GM18508 (cell line): ENCODE data around the gene WDR7.

ENCODE experiments used
- ATAC-seq: cut with Tn5 transposase; IDR thresholded peaks from one replicate; pipeline ENCODE4 v1.9.1; 2021; ENCODE audit warnings: moderate number of reproducible peaks; ENCODE audit not compliant: insufficient read depth, unreplicated experiment

The WDR7 gene

DNA sequence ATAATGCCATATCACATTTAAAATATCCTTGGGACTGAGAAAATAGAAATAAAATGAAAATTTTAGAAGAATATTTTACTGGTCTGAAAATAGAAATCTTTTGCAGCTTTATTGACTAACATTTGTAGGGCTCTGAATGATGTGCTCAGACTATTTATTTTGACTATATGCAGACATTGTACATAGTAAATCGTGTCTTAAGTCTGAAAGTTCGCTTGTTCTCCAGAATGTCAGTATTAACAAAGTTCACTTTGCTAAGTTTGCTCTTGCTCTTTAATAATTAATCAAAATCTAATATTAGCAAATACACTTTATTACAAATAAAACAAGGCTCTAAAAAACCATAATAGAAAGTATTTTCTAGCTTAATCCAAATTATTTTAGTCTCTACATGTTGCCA lies 219.8 kb downstream of the WDR7 start:
- no peak for ATAC-seq

DNA sequence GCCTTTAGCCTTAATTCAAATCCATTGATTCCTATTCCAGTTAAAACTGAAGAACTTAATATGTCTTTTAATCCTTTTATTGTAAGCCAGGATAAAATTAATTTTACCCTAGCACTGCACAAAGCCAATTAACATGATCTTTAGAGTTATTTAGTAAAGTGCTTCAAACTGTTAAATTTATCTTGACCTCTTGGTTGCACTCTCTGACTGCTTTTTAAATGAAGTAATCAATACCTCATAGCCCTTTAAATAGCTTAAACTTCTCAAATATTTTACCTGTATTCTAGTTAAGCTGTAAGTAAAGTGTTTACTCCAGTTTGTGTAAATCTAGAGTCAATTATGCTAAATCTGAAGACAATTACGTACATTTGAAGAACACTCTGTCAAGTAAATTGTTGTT lies 221.0 kb downstream of the WDR7 start:
- no peak for ATAC-seq

DNA sequence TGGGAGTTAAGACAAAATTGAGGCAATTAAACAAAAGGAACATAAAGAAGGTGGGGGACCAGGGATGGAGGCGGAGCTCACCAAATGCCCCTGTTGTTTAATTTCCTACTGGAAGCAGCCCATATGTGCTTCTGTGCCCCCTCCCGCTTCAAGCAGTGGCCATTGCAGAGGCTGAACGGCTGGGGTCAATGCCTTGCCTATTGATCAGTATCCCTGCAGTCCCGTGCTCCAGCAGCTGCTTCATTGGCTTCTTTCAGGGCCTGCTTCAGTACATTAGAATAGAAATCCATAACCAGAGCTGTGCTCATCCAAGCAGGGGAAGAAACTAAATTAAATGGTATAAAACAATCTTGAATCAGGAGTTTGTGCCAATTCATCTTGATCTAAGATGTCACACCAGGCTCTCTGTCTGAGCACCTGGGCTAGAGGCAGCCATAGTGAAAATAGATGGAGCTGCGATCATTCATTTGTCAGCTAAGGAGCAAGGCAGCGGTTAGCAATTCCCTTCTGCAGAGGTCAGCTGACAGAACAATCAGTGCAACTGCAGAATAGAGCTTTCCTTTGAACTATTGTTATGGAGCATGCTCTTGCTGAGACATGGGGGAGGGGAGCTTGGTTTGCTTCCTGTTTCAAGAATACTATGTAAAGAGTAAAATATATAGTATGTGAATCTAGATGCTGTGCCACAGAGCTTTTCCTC lies 222.4 kb downstream of the WDR7 start:
- ATAC-seq, result no peak

DNA sequence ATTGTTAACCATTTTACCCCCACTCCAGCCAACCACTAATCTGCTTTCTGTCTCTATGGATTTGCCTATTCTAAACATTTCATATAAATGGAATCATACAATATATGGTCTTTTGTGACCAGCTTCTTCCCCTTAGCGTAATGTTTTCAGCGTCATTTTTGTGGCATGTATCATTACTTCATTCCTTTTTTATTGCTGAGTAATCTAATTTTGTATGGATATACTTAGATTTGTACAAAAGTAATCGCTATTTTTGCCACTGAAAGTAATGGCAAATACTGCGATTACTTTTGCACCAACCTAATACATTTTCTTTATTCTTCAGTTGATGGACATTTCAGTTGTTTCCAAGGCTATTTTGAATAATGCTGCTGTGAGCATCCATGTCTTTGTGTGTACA lies 227.6 kb downstream of the WDR7 start:
- no peak for ATAC-seq

DNA sequence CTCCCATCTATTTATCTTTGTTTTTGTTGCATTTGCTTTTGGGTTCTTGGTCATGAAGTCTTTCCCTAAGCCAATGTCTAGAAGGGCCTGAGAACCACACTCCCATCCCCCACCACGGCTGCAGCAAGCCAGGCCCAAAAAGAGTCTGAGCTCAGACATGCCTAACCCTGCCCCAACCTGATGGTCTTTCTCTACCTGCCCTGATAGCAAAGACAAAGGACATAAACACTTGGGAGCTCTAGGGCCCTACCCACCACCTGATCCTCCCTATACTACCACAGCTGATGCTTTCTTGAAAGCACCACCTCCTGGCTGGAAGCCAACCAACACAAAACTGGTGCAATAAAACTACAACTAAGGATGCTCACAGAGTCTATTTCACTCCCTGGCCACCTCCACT lies 233.4 kb downstream of the WDR7 start:
- no peak for ATAC-seq

DNA sequence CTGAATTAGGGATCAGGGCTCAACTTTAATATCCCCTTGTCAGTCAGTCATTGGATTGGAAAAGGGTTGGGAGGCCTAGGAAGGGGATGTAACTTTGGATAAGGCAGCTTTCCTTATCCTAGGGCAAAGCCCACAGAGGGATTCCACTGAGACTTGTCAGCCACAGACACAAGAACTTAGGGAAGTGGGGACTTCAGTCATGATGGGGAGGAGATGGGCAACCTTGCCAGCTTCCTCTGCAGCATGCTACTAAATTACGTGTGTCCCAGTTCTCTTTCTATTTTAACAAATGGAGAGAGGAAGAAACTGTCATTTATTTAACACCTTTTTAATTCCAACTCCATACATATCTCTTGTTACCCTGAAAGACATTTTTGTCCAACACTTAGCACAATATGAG lies 237.8 kb downstream of the WDR7 start:
- ATAC-seq, result no peak

DNA sequence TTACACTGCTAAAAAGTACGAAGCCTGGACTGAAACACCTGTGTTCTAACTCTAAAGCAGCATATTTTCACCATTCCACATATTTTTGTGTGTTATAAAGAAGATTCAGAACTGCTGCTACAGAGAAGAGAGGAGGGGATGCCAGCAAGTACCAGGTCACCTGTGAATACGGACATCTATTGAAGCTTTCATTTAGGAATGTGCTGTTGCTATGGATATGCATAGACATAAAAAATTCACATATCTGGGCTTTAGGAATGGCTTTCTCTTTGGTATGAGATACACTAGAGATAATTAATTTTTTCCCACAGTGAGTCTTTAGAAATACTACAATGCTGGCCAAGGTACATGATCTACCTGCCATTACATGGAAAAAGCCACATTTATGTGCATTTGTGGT lies 238.5 kb downstream of the WDR7 start:
- ATAC-seq, result no peak

DNA sequence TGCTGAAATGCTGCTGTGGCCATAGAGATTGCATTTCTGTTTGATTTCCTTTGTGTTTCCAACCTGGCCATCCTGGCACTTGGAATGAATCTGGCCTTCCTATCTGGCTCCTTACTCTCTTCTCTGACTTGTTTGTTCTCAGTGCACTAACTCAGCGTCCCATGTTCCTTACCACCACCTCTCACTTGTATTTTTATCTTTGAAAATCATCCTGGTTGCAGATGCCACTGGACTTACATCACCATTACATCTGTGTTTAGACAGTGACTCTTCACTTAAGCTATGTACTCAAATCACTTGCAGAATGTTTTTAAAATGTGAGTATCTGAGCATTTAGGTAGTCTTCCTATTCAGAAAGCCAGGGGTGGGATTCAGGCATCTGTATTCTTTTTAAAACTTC lies 239.5 kb downstream of the WDR7 start:
- no peak for ATAC-seq

DNA sequence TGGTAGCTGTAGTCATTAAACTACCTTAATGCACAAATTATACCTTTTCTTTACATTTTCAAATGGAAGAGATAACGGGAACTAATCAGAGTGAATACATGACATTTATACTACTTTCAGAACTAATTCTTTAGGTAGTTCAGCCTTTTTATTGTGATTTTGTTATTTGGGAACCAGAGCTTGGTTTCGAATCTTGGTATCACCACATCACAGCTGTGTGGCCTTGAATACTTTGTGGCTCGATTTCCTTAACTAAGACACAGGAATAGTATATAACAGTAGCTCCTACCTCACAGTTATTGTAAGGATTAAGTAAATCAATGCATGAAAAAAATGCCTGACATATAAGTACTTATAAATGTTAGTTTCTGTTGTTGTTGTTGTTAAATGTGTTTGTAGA lies 240.0 kb downstream of the WDR7 start:
- ATAC-seq, result no peak

DNA sequence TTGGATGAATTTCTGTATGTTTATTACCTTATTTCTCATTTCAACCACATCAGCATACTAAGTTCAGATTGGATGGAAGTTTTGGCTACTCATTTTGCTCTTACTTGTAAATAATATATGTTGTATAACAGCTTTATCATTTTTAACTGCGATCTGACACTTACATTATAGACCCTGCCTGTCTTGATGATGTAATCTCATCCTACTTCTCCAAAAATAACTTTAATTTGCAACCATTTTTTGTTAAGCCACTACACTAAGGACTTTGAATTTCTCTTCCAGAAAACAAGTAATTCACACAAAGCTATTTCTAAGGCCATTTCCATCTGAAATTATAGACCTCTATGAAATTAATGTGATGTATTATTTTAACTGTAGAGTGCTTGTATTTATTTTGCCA lies 240.7 kb downstream of the WDR7 start:
- ATAC-seq, result no peak

DNA sequence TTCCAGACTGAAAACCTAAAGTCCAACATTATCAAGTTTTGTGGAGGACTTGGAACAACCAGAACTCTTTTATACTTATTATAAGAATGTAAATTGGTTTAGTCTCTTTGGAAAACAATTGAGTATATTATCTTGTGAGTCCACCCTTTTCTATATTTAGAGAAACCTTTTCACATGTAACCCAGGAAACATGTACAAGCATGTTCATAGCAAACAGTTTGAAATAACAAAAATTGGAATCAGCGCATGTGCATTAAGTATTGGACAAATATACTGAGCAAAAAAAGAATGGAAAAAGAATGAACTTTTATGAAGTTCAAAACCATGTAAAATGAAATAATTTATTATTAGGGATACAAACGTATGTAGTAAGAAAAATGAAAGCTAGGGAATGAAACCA lies 246.0 kb downstream of the WDR7 start:
- no peak for ATAC-seq

DNA sequence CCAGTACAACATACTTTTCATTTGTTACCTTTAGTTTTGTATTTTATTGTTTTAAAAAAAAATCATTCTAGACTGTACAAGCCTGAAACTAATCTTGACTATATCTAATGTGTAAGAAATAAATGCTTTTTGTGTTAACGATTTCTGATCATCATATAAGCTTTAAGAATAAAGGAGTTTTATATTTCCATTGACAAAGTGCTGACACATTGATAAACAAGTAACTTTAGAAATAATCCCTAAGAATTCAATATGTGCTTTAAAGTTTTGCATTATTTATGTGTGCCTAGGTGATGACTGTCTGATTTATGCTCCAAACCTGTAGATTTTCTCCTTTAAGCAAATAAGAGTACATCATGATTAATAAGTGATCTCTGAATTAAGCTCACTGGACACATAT lies 248.5 kb downstream of the WDR7 start:
- ATAC-seq, result no peak

DNA sequence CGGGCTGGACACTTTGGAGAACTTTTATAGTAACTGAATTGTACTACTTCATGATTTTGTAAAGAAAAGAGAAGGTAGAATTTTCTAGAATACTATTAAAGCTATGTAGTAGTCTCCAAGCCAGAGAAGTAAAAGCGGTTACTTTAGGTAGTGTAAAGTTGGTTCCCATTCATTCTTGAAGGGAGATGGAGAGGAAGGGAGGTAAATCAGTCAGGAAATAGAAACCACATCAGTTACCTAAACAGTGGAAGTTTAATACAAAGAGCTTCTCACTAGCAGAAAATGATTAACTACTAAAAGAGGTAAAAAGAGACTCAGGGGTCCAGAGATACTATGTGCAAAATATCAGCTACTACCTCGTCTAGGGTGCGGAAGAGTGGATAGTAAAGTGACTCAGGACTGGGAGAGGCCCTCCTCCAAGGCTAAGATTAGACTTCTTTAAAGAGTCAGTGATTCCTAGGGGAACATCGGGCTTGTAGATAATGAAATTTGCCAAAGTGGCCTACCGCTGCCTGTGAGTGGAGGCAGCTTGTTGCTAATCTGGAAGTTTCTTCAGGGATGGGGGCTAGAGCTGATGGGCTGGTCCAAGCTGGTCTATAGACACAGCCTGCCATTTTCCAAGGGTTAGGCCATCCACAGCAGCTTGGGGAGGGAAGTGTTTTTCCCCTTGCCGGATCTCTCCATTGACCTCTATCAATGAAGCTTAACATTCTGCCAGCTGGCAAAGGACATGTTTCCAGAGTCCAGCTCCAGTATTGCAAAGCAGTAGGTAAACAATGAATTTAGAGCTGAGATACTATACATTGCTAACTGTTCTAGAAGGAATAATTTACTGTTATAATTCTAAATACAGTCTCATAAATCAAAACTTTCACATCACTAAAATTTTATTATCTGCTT lies 249.3 kb downstream of the WDR7 start:
- ATAC-seq, result no peak

DNA sequence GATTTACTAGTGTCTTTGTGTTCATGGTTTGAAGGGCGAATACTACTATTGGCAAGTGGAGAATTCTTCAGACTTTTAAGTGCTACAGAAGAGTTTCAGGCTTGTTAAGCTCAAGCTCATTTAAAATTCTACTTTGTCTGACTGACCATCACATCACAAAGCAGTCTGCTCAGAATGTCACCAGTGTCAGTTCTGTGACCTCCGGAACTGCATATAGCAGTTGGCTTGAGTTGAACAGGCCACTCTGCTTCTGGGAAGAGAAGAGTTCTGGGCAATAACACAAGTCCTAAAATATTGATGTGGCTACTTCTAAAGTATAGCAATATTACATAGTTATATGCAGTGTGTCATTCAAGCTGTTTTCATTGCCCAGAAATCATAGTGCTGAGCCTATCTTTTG lies 250.8 kb downstream of the WDR7 start:
- no peak for ATAC-seq

DNA sequence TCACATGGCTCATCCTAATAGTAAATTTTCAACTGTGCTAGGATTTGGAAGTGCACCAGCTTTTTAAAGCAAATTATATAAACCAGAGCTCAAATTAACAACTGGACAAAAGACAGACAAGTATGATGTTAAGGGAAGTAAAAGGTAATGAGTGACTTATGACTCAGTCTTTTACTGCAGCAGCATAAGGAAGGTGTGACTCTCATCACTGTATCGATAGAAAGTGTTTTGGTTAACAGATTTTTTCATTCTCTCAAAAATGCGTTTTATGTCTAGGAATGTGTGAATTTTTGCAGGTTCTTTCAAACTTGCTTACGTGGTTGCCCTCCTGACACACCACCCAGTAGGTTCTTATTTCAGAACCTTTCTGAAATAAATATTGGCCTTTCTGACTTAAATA lies 251.5 kb downstream of the WDR7 start:
- ATAC-seq, result no peak

DNA sequence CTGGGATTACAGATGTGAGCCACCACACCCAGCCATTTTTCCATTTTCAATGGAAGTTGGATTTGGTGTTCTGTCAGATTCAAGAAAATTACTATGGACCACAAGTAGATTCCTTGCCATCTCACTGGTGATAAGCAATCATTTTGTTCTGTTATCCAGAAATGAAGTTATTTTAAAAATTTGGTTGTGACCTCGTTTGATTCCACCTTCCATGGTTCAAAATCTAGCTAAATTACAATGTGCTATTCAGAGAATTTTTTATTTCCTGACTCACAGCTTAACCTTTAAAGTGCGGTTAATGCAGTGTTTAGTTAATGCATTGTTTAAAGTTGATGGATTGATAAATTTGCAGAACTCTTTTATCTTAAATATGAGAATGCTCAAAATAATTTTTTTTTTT lies 252.5 kb downstream of the WDR7 start:
- ATAC-seq, result no peak

DNA sequence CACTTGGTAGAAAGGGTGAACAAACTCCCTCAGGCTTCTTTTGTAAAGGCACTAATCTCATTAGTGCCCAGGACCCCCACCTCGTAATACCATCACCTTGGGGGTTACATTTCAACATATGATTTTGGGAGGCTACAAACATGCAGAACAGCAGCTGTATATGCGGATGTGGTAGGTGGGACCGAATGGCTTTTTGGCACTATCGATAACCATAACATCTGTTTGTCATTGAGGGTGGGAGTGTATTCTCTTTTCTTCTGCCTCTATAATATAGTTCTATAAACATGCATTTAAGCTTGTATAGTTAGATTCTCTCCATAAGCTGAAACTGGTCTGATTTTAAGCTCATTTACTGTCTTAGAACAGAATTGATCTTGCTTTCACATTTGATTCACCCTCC lies 256.6 kb downstream of the WDR7 start:
- no peak for ATAC-seq

DNA sequence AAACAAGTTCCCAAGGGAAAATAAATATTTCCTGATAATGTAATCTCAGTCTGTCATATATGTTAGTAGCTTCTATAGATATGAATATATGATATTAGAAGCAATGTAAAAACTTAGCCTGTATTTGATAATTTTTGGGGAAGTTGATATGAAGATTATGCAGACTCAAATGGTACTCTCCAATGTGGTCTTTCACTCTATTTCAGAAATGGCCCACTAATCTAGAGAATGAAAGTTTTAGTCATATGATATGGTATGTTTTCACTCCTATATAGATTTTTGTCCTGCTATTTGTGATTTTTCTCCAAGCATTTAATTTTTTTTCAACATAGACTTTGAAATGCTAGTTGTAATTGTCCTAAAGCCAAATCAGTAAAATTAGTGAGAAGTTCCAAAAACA lies 259.1 kb downstream of the WDR7 start:
- ATAC-seq, result no peak

DNA sequence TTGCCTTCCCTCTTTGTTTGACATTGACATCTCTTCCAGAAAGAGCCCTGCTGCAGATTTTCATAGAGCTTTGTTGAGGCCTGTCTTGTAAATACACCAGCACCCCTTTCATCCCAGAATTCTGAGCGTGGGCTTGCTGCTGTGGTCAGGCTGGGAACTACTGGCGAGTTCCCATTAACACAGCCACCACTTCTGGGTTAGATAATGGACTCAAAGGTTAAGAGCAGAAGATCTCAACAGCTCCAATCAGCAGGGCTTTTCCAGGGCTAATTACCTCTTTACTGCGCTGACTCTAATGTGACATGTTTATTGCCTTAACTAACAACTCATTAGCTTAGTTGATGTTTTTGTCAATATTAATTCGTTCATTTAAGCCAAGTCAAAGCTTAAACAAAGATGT lies 259.8 kb downstream of the WDR7 start:
- ATAC-seq, result no peak

DNA sequence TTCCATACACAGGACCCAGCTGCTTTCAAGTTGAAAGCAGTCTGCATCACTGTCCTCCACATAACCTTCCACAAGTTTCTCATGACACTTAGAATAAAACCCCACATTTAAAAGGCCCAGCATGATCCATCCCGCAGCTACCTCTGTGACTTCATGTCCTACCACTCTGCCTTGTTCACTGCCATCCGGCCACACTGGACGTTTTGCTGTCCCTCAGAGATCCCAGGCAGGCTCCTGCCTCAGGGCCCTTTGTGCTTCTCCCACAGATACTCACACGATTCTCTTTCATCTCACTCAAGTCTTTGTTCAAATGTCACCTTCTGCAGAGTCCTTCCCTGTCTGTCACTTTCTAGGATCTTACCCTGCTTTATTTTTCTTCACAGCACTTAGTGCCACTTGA lies 262.8 kb downstream of the WDR7 start:
- ATAC-seq, result no peak

DNA sequence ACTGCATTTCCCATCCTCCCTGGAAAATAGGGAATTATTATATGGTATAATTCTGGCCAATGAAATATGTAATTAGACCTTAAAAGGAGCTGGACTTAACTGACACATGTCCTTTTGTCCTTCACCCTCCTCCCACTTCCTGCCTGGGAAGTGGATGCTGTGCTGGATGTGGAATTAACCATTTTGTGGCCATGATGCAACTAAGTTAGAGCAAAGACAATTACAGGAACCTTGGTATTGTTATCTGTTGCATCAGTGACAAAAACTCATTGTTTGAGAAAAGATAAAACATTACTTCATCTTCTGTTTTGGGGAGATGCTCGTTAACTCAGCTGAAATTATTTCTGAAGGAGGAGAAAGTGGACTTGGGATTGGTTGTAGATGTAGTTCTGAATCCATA lies 268.0 kb downstream of the WDR7 start:
- no peak for ATAC-seq

DNA sequence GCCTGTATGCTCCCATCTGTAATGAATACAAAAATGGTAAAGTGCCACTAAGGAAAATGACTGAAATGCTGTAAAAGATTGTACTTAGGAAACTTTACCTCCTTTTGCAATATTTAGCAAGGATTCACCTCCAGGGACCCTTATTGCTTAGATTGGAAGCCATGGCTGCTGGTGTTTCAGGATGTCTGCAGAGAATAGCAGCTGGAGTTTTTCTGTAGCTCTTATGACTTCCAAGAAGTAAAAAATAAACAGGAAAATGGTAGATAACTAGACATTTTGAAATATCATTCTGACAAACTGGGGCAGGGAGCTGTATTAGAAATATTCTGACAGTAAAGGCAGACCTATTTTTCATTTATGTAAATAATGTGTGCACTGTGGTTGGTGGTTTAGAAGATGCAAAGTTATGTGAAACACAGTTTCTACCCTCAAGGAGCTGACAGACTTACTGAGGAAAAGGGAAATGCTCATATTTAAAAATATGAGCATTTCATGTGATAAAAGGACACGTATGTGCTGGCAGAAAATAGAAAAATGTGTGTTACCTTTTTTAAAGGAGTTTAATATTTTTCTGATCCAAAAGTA lies 270.8 kb downstream of the WDR7 start:
- ATAC-seq, result no peak
